Gastroesophageal sphincter (tissue), 4 donors: ENCODE data around the gene RREB1. TPM values are rescaled to one million over a fixed set of nuclear protein-coding genes. Genes with fewer than 3 reads are reported as not detected.

Experiments used
- ATAC-seq: fragments of 150-250 bp; one replicate; pipeline ENCODE4 v1.9.1; 2016; ENCODE audit warnings: mild to moderate bottlenecking, moderate library complexity
- H3K27ac ChIP-seq, 4 donors: fragments of 200-600 bp; sonication (generic) in 3 of 4; 1 replicate in 3 of 4; 2 replicates in 1 of 4; pipeline ENCODE4 v1.5.1; 2016 to 2019
- H3K27me3 ChIP-seq: fragments of 200-600 bp; sonication (generic); one replicate; pipeline ENCODE4 v1.5.1; 2019
- H3K36me3 ChIP-seq, 2 donors: fragments of 200-600 bp; sonication (generic); one replicate each; pipeline ENCODE4 v1.5.1; 2019; ENCODE audit warnings: control low read depth in 1 of 2
- H3K4me1 ChIP-seq, 3 donors: fragments of 200-600 bp; sonication (generic); 1 replicate in 2 of 3; 2 replicates in 1 of 3; pipeline ENCODE4 v1.5.1; 2016 to 2019; ENCODE audit warnings: control low read depth in 2 of 3
- H3K4me3 ChIP-seq, 2 donors: fragments of 200-600 bp; sonication (generic); one replicate each; pipeline ENCODE4 v1.5.1; 2019; ENCODE audit warnings: mild to moderate bottlenecking in 1 of 2, moderate library complexity in 1 of 2
- H3K9me3 ChIP-seq, 3 donors: fragments of 200-600 bp; sonication (generic); one replicate each; pipeline ENCODE4 v1.5.1; 2017 to 2019; ENCODE audit warnings: control low read depth in 2 of 3
- EP300 ChIP-seq: sonication (generic); formaldehyde crosslinking; IDR thresholded peaks from one replicate; pipeline ENCODE4 v1.6.1; 2017; ENCODE audit warnings: antibody characterized with exemption, mild to moderate bottlenecking
- POLR2A ChIP-seq, 2 donors: fragments of 450-650 bp; IDR thresholded peaks; one replicate each; pipeline ENCODE4 v1.6.1; 2017; ENCODE audit warnings: antibody characterized with exemption in 2 of 2, mild to moderate bottlenecking in 2 of 2, moderate library complexity in 1 of 2
- POLR2AphosphoS5 ChIP-seq: sonication (generic); formaldehyde crosslinking; IDR thresholded peaks from one replicate; pipeline ENCODE4 v1.6.1; 2017; ENCODE audit warnings: antibody characterized with exemption
- WGBS, 2 donors: methylation state at CpG; one replicate each; pipeline ENCODE4 v1.1.5; 2018; ENCODE audit warnings: low coverage in 1 of 2; 5-methylcytosine and 5-hydroxymethylcytosine counted together
- total RNA-seq, 4 donors: library from RNA; depleted of rRNA; stranded (reverse); fragments of >200 nt; gene quantifications; one replicate each; pipeline ENCODE4 v1.1.0, GENCODE V29; 2016
- TF ChIP-seq, protein P1 (sequence below), 4 experiments: fragments of 200-600 bp in 2 of 4; fragments of 450-650 bp in 2 of 4; sonication (generic) in 1 of 4; IDR thresholded peaks; one replicate each; pipeline ENCODE4 v1.5.1; 2017 to 2019; ENCODE audit warnings: antibody characterized with exemption in 4 of 4, mild to moderate bottlenecking in 2 of 4, moderate library complexity in 2 of 4

Gene RREB1
- total RNA-seq, 4 donors from 2014 or later: 20.3 to 40.8 (median 28.1) TPM

GRCh38 chr6:7232351-7232750 is 124.6 kb downstream of the RREB1 start:
- Histone ChIP-seq H3K27ac (peak overlapping the region in 1 of 4 donors; percentile 17), H3K36me3 (peaks cover 0 to 81% of the 10 kb centered on the region in 2 donors), H3K27me3 (no peaks in the 10 kb centered on the region), H3K4me3 (no peak overlapping the region), H3K4me1 (peaks cover 0 to 31% (median 5%) of the 10 kb centered on the region in 3 donors), H3K9me3 (no peaks in the 10 kb centered on the region)
- TF ChIP-seq POLR2A (IDR thresholded peaks at IDR 0.05) (no peak), EP300 (no peak), POLR2AphosphoS5 (no peak)
- TF ChIP-seq, protein P1, sequence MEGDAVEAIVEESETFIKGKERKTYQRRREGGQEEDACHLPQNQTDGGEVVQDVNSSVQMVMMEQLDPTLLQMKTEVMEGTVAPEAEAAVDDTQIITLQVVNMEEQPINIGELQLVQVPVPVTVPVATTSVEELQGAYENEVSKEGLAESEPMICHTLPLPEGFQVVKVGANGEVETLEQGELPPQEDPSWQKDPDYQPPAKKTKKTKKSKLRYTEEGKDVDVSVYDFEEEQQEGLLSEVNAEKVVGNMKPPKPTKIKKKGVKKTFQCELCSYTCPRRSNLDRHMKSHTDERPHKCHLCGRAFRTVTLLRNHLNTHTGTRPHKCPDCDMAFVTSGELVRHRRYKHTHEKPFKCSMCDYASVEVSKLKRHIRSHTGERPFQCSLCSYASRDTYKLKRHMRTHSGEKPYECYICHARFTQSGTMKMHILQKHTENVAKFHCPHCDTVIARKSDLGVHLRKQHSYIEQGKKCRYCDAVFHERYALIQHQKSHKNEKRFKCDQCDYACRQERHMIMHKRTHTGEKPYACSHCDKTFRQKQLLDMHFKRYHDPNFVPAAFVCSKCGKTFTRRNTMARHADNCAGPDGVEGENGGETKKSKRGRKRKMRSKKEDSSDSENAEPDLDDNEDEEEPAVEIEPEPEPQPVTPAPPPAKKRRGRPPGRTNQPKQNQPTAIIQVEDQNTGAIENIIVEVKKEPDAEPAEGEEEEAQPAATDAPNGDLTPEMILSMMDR (IDR thresholded peaks at IDR 0.05): no peak
- 49 to 62% methylated on average over 2 of the region's 2 CpGs for WGBS, 2 donors
- ATAC-seq: no peak

DNA sequence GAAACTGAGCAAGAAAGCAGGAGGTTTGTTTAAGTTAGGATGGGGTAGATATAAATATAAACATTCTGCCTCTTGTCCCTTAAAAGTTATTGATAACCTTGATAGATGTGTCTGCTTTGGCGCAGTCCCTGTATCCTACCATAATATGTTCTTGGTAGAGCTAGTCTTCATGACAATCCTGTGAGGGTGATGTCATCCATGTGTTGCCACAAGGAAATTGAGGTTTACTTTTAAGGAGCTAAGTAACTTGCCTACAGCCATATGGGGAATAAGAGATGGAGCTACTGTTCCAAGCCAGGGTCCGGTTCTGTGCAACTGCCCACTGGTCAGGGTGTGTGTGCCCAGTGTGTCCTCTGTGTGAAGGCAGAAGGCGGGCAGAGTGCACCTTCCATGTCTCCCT is 126.8 kb downstream of the RREB1 start:
- peaks cover 0 to 64% of the 10 kb centered on the region in 2 donors for H3K36me3 ChIP-seq
- 100% methylated on average over 1 to 3 of the region's 3 CpGs for WGBS, 2 donors
- no peaks in the 10 kb centered on the region for H3K27me3 ChIP-seq
- ATAC-seq: no peak
- no peaks in the 10 kb centered on the region for H3K9me3 ChIP-seq
- peaks cover 0 to 39% (median 5%) of the 10 kb centered on the region in 3 donors for H3K4me1 ChIP-seq
- TF ChIP-seq POLR2AphosphoS5 (no peak), POLR2A (IDR thresholded peaks at IDR 0.05) (no peak), EP300 (no peak)
- TF ChIP-seq, protein P1 (IDR thresholded peaks at IDR 0.05): no peak
- no peak overlapping the region for H3K27ac ChIP-seq
- no peak overlapping the region for H3K4me3 ChIP-seq

- Histone ChIP-seq H3K27me3 (no peaks in the 10 kb centered on the region), H3K27ac (peak overlapping the region in 3 of 4 donors; percentile 4 to 43 (median 34)), H3K4me1 (peaks cover 0 to 39% (median 5%) of the 10 kb centered on the region in 3 donors), H3K36me3 (peaks cover 0 to 62% of the 10 kb centered on the region in 2 donors), H3K4me3 (no peak overlapping the region), H3K9me3 (no peaks in the 10 kb centered on the region)
- WGBS, 2 donors: 47 to 67% methylated on average over 3 to 8 of the region's 9 CpGs
- ATAC-seq: no peak
- no peak for TF ChIP-seq POLR2A (IDR thresholded peaks at IDR 0.05)
- TF ChIP-seq POLR2AphosphoS5: no peak
- TF ChIP-seq EP300: no peak
- TF ChIP-seq, protein P1 (IDR thresholded peaks at IDR 0.05): no peak
Observed at GRCh38 chr6:7235712-7236305, 128.0 kb downstream of the RREB1 start.

DNA sequence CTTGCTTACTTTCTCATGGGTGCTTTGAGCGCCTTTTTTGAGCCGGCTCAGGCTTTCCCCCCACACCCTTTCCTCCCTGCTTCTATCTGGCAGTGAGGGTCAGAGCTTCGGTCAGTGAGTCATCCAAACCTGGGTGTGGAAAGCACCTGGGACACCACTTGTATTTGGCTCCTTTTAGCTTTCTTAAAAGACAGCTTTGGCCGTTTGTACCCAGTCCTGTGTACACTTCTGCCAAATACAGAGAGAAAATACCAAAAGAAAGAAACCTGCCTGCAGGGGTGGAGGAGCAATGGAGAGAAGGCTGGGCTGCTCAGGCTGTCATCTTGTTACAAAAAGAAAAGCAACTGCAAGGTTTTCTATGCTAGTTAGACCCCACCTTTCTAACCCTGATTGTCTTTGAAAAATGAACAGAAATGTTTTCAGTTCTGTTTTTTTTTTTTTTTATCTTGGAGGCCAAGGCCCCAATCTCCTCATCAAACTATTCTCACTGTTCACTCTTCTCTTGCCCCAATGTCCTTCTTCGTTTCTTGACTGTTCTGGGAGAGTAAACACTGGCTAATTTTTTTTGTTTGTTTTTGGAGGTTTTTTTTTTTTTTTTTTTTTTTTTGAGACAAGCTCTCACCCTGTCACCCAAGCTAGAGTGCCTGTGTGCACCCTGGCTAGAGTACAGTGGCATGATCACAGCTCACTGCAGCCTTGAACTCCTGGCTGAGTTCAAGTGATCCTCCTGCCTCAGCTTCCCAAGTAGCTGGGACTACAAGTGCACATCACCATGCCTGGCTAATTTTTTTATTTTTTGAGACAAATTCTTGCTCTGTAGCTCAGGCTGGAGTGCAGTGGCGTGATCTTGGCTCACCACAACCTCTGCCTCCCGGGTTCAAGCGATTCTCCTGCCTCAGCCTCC is 128.8 kb downstream of the RREB1 start:
- no peak overlapping the region for H3K4me3 ChIP-seq
- H3K9me3 ChIP-seq: no peaks in the 10 kb centered on the region
- no peak for ATAC-seq
- peaks cover 0 to 62% of the 10 kb centered on the region in 2 donors for H3K36me3 ChIP-seq
- peaks cover 0 to 37% (median 5%) of the 10 kb centered on the region in 3 donors for H3K4me1 ChIP-seq
- no peaks in the 10 kb centered on the region for H3K27me3 ChIP-seq
- peak overlapping the region in 3 of 4 donors; percentile 4 to 43 (median 34) for H3K27ac ChIP-seq
- TF ChIP-seq POLR2A (IDR thresholded peaks at IDR 0.05) (no peak), POLR2AphosphoS5 (no peak), EP300 (no peak)
- TF ChIP-seq, protein P1 (IDR thresholded peaks at IDR 0.05): no peak
- WGBS, 2 donors: 50 to 100% methylated on average over 2 to 8 of the region's 8 CpGs
